ENCODE measurements around the gene HORMAD2.
"Not testable (repeated sequence)": the region's sequence is repeated elsewhere in the genome, so short reads cannot be mapped to it uniquely, and the experiment has no call there.

- TF ChIP-seq, protein P1, sequence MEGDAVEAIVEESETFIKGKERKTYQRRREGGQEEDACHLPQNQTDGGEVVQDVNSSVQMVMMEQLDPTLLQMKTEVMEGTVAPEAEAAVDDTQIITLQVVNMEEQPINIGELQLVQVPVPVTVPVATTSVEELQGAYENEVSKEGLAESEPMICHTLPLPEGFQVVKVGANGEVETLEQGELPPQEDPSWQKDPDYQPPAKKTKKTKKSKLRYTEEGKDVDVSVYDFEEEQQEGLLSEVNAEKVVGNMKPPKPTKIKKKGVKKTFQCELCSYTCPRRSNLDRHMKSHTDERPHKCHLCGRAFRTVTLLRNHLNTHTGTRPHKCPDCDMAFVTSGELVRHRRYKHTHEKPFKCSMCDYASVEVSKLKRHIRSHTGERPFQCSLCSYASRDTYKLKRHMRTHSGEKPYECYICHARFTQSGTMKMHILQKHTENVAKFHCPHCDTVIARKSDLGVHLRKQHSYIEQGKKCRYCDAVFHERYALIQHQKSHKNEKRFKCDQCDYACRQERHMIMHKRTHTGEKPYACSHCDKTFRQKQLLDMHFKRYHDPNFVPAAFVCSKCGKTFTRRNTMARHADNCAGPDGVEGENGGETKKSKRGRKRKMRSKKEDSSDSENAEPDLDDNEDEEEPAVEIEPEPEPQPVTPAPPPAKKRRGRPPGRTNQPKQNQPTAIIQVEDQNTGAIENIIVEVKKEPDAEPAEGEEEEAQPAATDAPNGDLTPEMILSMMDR (IDR thresholded peaks at IDR 0.05; ENCODE audit: borderline replicate concordance, extremely low read depth, low read length, poor library complexity, severe bottlenecking): not testable (repeated sequence)
- TF ChIP-seq EZH2 (IDR thresholded peaks at IDR 0.05; ENCODE audit: borderline replicate concordance, low read depth, low read length, severe bottlenecking): not testable (repeated sequence)
Measured at GRCh38 chr22:30216272-30216671, 136.0 kb downstream of the HORMAD2 start.

Data from DND-41 (cell line).